Cerebellar nuclear complex (tissue), 1 donor: ENCODE measurements around the gene FCGBP.

ENCODE experiments used
- DNase-seq, 2 experiments: peaks; one replicate each; lab custom pipeline; 2025; lab: John Stamatoyannopoulos, UW

Gene FCGBP

GRCh38 chr19:39946532-39946931 lies 12.1 kb upstream of the FCGBP start:
- DNase-seq: no peak

- no peak for DNase-seq
Observed at GRCh38 chr19:39943586-39943985, 9.2 kb upstream of the FCGBP start.

GRCh38 chr19:39942366-39942730 lies 7.9 kb upstream of the FCGBP start:
- DNase-seq: no peak

GRCh38 chr19:39941615-39942365 lies 7.4 kb upstream of the FCGBP start:
- DNase-seq: no peak

- no peak for DNase-seq
Observed at GRCh38 chr19:39941151-39941550, 6.7 kb upstream of the FCGBP start.

DNA sequence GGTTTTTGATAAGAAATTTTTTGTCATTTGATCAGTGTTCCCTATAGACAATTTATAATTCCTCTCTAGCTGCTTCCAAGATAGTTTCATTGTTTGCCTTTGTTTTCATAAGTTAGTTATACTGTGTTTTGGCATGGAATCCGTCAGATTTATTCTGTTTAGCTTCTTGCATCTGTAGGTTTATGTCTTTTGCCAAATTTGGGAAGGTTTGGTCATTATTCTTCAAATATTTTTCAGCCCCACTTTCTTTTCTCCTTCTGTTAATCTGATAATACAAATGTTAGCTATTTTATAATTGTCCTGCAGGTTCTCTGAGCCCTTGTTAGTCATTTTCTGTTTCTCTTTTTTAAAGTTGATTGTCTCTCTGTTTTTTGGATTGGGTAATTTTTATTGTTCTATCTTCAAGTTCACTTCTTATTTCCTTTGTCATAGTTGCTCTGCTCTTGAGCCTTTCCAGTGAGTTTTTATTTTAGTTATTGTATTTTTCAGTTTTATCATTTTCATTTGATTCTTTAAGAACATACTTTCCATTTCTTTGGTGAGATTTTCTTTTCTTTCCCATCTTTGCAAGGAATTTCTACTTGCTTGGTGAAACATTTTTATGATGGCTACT lies 5.9 kb upstream of the FCGBP start:
- DNase-seq: no peak

GRCh38 chr19:39939556-39939955 lies 5.1 kb upstream of the FCGBP start:
- DNase-seq: no peak

GRCh38 chr19:39937787-39938186 lies 3.4 kb upstream of the FCGBP start:
- no peak for DNase-seq

DNA sequence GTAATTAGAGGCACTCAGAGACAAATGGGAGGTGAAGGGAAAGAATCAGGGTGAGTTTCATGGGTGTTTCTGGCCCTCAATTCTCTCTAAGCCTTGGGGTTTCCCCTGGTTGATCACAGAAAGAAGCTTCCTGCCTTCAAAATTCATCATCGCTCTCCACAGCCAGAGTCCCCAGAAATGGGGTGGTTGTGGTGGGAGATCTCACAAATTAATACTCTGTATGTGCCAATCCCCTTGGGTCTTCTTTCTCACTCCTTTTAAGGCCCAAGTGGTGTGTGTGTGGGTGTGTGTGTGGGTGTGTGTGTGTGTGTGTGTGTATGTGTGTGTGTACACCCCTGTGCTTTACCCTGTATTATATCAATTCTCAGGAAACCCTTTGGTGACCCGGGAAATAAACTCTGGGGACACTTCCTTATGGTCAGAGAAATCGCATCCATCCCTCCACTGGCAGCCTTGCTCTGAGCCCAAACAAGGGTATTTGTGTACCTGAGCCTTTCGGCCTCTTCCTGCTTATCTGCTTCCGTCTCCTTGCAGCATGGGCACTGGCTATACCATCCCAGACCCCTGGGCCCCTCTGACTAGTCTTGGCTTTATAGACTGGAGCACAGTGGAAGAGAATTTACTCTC lies 2.8 kb upstream of the FCGBP start:
- no peak for DNase-seq

DNA sequence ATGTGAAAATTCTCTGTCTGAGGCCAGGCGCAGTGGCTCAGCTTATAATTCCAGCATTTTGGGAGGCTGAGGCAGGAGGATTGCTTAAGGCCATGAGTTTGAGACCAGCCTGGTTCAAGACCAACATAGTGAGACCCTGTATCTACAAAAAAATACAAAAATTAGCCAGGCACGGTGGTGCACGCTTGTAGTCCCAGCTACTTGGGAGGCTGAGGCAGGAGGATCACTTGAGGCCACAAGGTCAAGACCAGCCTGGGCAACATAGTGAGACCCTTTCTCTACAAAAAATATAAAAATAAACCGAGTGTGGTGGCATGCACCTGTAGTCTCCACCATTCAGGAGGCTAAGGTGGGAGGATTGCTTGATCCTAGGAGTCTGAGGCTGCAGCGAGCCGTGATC lies 2.2 kb upstream of the FCGBP start:
- no peak for DNase-seq

DNA sequence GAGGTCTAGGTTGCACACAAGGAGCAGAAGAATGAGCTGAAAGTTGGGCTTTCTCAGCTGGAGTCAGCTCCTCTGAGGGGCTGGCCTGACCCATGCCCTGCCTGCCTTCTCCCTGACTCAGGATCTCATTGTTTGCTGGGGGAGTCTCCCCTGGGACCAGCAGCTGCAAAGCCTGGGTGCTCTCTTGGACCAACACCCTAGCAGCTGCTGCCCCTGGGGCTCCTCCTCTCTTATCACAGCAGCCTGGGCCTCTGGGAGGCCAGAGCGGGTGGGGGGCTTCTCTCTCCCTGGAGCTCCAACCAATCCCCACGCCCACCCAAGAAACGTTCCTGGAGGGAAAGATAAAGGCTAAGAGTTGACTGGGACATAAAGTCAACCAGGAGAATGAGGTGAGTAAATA lies 1.6 kb upstream of the FCGBP start:
- DNase-seq: no peak

DNA sequence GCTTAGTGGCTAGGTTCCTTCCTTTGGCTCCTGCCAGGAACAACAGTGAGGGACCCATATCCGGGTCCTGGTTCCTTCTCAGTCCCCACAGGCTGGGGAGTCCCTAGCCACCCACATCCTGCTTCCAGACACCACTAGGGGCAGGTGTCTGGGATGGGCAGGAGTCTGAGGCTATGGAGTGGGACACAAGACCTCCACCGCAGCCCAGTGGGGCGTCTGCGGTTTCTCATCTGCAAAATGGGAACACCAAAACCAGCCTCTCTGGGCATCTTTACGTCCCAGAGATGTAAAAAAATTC lies 879 bp upstream of the FCGBP start:
- no peak for DNase-seq

- no peak for DNase-seq
Observed at GRCh38 chr19:39929750-39930149, 4.7 kb downstream of the FCGBP start.

DNA sequence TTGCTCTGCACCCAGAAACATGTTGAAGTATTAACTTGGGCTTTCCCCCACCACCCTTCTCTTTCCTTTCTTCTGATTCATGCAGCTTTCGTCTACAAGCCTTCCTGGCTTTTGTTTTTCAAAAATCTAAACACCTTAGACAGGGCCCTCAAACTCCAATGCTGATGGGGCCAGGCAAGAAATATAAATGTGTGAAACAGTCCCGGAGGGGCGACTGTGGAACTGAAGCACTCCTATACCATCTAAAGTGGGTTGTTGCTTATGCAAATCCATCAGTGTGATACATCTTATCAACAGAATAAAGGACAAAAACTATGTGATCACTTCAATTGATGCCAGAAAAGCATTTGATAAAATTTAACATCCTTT lies 6.1 kb downstream of the FCGBP start:
- DNase-seq: no peak

- DNase-seq: no peak
Observed at GRCh38 chr19:39927524-39928356, 6.7 kb downstream of the FCGBP start.

DNA sequence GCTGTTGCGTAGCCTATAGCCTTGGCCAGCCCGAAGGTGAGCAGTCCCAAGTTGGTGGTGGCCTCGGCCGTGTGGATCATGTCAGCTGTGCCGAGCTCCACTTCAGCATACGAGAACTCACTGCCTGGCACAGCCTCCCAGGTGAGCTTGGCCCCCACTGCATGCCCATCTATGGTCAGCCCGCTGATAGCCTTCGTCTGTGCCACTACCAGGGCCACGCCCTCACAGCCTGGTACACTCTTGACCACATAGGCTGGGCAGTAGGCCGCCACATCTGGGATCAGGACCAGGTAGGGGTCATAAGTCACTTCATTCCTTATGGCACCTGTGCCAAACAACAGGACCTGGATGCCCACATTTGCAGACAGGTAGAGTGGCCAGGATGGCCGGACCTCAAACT lies 7.4 kb downstream of the FCGBP start:
- DNase-seq: no peak

DNA sequence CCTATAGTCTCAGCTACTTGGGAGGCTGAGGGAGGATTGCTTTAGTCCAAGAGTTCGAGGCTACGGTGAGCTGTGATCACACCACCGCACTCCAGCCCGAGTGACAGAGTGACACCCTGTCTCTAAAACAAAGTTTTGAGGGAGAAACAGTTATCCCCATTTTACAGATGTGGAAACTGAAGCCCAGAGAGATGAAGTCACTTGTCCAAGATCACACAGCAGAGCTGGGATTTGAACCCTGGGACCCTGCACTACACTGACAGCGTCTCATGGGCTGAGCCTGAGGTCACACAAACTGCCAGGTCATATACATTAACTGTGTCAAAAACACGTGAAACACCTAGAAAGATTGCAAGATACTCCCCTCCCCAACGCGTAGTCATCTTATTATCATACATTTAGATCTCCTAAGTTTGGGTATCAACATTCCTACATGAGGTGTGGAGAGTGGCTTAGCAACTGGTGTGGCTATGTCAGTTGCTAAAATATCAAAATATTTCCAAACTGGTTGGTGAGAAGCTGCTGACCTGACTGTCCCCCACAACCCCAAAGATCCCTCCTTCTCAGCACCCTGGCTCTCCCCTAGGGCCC lies 8.2 kb downstream of the FCGBP start:
- no peak for DNase-seq

- DNase-seq: no peak
Observed at GRCh38 chr19:39924952-39925351, 9.5 kb downstream of the FCGBP start.

DNA sequence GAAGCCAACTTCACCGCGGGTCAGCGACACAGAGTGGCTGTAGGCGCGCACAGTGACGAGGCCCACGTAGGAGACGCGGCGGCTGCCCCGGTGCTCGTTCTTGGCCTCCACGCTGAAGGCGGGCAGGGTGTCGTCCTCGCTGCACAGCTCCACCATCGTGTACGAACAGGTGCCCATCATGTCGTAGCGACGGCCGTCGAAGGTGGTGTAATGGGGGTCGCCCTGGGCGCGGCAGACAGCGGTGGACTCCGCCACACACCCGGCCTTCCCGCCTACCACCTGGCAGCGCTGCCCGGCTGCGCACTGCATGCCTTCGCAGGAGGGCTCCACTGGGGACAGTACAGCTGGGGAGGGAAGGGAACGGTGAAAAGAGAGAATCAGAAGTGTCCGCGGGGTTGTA lies 10.0 kb downstream of the FCGBP start:
- no peak for DNase-seq

- DNase-seq: no peak
Observed at GRCh38 chr19:39923862-39924261, 10.6 kb downstream of the FCGBP start.

GRCh38 chr19:39919976-39920375 lies 14.5 kb downstream of the FCGBP start:
- DNase-seq: no peak

DNA sequence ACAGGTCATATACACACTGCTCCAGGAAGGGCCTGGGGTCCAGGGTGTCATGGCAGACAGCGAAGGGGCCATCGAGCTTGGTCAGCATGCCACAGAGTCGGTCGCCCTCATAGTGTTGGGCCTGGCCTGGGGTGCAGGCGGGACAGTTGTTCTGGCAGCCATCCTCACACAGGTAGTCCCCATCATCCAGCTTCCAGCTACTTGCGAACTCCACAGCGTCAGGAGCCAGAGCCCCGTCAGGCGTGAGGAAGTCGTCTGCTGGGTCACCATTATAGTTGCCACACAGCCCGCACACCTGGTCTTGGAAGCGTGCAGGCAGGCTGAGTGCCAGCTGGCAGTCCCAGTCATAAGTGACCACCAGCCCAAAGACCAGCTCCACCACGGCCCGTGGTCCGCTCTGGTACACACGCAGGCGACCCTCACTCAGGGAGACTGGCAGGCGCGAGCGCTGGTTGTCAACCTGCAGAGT lies 16.2 kb downstream of the FCGBP start:
- DNase-seq: no peak
